Adrenal gland (tissue), 12 donors: ENCODE results near the gene FDPS. TPM values are rescaled to one million over a fixed set of nuclear protein-coding genes. Genes with fewer than 3 reads are reported as not detected.

ENCODE experiments used
- DNase-seq, 7 donors: peaks; one replicate each; pipeline ENCODE4 v3.0.0-alpha.2; 2019 to 2020
- H3K27ac ChIP-seq, 5 donors: fragments of 200-600 bp; sonication (generic) in 4 of 5; 1 replicate in 3 of 5; 2 replicates in 2 of 5; pipeline versions ENCODE4 v1.5.1 to v1.8.0; 2016 to 2020; ENCODE audit warnings: mild to moderate bottlenecking in 1 of 5
- H3K27me3 ChIP-seq: fragments of 200-600 bp; 2 replicates; pipeline ENCODE4 v1.8.0; 2021
- H3K36me3 ChIP-seq, 2 donors: fragments of 200-600 bp; replicated peaks in 1 of 2; 1 replicate in 1 of 2; 2 replicates in 1 of 2; pipeline versions ENCODE4 v1.5.1 to v1.8.0; 2018 to 2022
- H3K4me1 ChIP-seq, 2 donors: fragments of 200-600 bp; replicated peaks in 1 of 2; 1 replicate in 1 of 2; 2 replicates in 1 of 2; pipeline versions ENCODE4 v1.5.1 to v1.8.0; 2018 to 2021
- H3K4me3 ChIP-seq, 4 donors: fragments of 200-600 bp; sonication (generic) in 3 of 4; one replicate each; pipeline ENCODE4 v1.5.1; 2016 to 2018
- H3K9me3 ChIP-seq, 3 donors: fragments of 200-600 bp; sonication (generic) in 1 of 3; replicated peaks in 1 of 3; 1 replicate in 2 of 3; 2 replicates in 1 of 3; pipeline versions ENCODE4 v1.5.1 to v1.8.0; 2016 to 2021
- POLR2A ChIP-seq, 2 donors: fragments of 450-650 bp; IDR thresholded peaks; one replicate each; pipeline ENCODE4 v1.6.1; 2017; ENCODE audit warnings: antibody characterized with exemption in 2 of 2, mild to moderate bottlenecking in 2 of 2, moderate library complexity in 1 of 2
- WGBS, 4 donors: extraction: QIAGEN DNeasy Blood & Tissue Kit in 2 of 4; methylation state at CpG; one replicate each; pipeline versions ENCODE4 v1.1.5 to v1.1.7; 2013 to 2017; 5-methylcytosine and 5-hydroxymethylcytosine counted together
- intact Hi-C, 2 donors: fragments of 100-400 bp; cut with DNase I; formaldehyde crosslinking; loops; one replicate each; pipeline versions ENCODE4 v1.14.1 to v1.15.0; 2022 to 2023
- polyA plus RNA-seq, 3 donors: library from polyadenylated mRNA; stranded (reverse); fragments of 200-250 nt in 2 of 3; fragments of 350-450 nt in 1 of 3; fragmentation: Illumina TruSeq in 1 of 3; extraction: RNeasy Lipid Tissue Mini Kit (QIAGEN cat#74804) in 1 of 3; gene quantifications; one replicate each; pipeline ENCODE4 v1.2.3, GENCODE V29; 2013 to 2014
- total RNA-seq, 9 donors: library from RNA; depleted of rRNA in 4 of 9; stranded (reverse); fragments of >200 nt in 4 of 9; fragments of 120-200 nt in 1 of 9; fragmentation: NEBNext Ultra II Directional in 1 of 9; extraction: Animal tissue kit (Norgen Biotek cat#: 25700) in 1 of 9; gene quantifications; one replicate each; pipeline versions ENCODE4 v1.1.0 to v1.2.4, GENCODE V29; 2013 to 2023
- TF ChIP-seq, protein P1 (sequence below), 6 experiments: fragments of 450-650 bp in 4 of 6; fragments of 200-600 bp in 2 of 6; sonication (generic) in 1 of 6; IDR thresholded peaks; 1 replicate in 5 of 6; 2 replicates in 1 of 6; pipeline versions ENCODE4 v1.5.1 to v1.8.0; 2016 to 2021; ENCODE audit warnings: antibody characterized with exemption in 6 of 6, mild to moderate bottlenecking in 2 of 6, moderate library complexity in 1 of 6
- donor health status: healthy with polysubstance abuse.
- donor health status: Bipolar disorder and iron deficiency.
- donor health status: DM: yes; HTN: yes; CAD: no.
- donor health status: DM: no; HTN: no; CAD: no.
- donor health status: DM: no; HTN: no; CAD: no.
- donor health status: DM: yes; HTN: yes; CAD: no.

FDPS gene
- total and polyA plus RNA-seq, 12 donors: 107 to 2,334 (median 206) TPM

DNA sequence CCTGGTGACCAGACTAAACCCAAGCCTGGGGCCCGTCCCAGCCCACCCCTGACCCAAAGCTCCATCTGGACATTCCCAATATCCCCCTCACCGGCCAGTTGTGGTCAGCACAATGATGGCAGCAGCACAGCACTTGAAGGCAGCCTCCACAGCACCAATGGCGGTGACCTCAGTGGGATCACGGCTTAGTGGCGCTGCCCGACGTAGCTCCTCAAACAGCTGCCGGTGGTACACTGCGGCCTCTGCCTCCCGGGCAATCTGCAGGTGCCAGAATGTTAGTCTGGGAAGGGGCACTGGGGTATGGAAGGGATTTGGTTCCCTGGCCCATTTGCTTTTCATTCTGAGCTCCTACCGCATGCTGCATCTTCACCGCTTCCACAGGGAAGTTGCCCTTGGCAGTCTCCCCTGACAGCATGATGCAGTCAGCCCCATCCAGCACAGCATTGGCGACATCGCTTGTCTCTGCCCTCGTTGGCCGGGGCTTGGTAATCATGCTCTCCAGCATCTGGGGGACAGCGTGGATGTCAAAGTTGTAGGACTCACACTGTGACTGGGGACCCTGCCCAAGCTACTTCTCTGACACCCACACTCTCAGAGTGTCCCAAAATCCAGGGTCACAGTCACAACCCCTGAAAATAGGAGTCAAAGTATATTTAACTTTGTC is 15.4 kb upstream of the FDPS start:
- intact Hi-C loops: no loop called here

DNA sequence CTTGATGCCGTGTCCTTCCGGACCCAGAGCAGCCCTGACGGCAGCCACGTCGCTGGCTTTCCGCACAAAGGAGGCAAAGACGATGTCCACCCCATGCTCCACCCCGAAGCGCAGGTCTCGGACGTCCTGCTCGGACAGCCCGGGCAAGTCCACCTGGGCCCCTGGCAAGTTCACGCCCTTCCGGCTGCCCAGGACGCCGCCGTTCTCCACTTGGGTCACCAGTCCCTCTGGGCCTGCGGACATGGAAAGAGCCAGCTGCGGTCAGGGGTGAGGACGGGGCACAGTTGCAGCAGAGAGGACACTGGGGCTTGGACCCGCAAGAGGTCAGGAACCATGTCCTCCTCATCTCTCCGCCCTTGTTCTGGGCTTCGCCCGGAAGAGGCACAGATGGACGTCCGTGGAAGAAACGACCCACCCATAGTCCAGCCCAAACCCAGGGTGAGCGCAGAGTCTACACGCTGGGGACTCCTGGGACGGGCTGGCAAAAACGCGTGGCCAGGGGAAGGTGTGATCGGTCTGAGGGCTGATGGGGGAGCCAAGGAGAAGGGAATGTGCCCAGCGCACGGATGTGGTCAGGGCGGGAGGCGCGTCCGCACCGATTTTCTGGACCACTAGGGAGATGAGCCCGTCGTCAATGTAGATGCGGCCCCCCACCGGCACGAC is 14.0 kb upstream of the FDPS start:
- TF ChIP-seq POLR2A (IDR thresholded peaks at IDR 0.05): no peak
- TF ChIP-seq, protein P1, sequence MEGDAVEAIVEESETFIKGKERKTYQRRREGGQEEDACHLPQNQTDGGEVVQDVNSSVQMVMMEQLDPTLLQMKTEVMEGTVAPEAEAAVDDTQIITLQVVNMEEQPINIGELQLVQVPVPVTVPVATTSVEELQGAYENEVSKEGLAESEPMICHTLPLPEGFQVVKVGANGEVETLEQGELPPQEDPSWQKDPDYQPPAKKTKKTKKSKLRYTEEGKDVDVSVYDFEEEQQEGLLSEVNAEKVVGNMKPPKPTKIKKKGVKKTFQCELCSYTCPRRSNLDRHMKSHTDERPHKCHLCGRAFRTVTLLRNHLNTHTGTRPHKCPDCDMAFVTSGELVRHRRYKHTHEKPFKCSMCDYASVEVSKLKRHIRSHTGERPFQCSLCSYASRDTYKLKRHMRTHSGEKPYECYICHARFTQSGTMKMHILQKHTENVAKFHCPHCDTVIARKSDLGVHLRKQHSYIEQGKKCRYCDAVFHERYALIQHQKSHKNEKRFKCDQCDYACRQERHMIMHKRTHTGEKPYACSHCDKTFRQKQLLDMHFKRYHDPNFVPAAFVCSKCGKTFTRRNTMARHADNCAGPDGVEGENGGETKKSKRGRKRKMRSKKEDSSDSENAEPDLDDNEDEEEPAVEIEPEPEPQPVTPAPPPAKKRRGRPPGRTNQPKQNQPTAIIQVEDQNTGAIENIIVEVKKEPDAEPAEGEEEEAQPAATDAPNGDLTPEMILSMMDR (IDR thresholded peaks at IDR 0.05): no peak
- no peaks in the 10 kb centered on the region for H3K4me1 ChIP-seq
- DNase-seq: no peak
- H3K4me3 ChIP-seq: no peak overlapping the region
- 38 to 44% (median 38%) methylated on average over 19 to 46 of the region's 46 CpGs for WGBS, 4 donors
- intact Hi-C loops: no loop called here
- peaks cover 20% of the 10 kb centered on the region for H3K27me3 ChIP-seq
- H3K27ac ChIP-seq: no peak overlapping the region
- H3K36me3 ChIP-seq: no peaks in the 10 kb centered on the region
- H3K9me3 ChIP-seq: no peaks in the 10 kb centered on the region

More for the DNA sequence above, 15.4 kb upstream of the FDPS start:
- H3K27ac ChIP-seq: no peak overlapping the region
- WGBS, 4 donors: 82 to 92% (median 88%) methylated on average over 3 to 17 of the region's 17 CpGs
- H3K36me3 ChIP-seq: no peaks in the 10 kb centered on the region
- DNase-seq: no peak
- no peaks in the 10 kb centered on the region for H3K9me3 ChIP-seq
- H3K27me3 ChIP-seq: peaks cover 20% of the 10 kb centered on the region
- TF ChIP-seq, protein P1 (IDR thresholded peaks at IDR 0.05): no peak
- TF ChIP-seq POLR2A (IDR thresholded peaks at IDR 0.05): no peak
- no peaks in the 10 kb centered on the region for H3K4me1 ChIP-seq
- H3K4me3 ChIP-seq: no peak overlapping the region

DNA sequence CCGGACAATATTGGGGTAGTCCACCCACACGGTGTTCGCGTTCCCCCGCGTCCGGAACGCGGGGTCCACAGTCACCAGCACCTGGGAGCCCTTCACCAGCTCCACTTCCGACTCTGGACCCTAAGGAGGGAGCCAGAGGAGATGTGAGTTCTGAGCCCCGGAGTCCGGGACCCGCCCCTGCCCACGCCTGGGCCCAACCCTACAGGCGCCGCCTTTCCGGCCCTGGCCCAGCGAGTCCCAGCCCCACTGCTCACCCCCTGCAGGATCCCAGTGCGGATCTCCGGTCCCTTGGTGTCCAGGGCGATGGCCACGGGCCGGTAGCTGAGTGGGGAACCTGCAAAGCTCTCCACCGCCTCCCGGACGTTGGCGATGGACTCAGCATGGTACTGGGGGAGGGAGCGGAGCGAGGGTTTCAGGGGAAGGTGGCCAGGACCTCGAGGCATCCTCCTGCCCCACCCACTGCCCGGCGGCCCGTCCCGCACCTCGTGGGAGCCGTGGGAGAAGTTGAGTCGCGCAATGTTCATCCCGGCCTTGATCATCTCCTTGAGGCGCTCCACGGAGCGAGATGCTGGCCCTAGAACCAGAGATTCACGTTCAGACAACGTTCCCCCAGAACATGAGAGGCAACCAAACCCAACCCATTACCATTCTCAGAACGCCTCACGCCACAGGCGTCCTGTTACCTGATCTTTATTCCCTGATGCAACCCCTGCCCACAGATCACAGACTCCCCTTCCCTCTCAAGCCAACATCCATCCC is 13.3 kb upstream of the FDPS start:
- Histone ChIP-seq H3K27ac (no peak overlapping the region), H3K27me3 (peaks cover 20% of the 10 kb centered on the region), H3K36me3 (no peaks in the 10 kb centered on the region), H3K4me1 (no peaks in the 10 kb centered on the region), H3K9me3 (no peaks in the 10 kb centered on the region), H3K4me3 (no peak overlapping the region)
- no peak for DNase-seq
- TF ChIP-seq, protein P1 (IDR thresholded peaks at IDR 0.05): no peak
- no peak for TF ChIP-seq POLR2A (IDR thresholded peaks at IDR 0.05)
- intact Hi-C loops: no loop called here
- 15 to 33% (median 20%) methylated on average over 8 to 47 of the region's 47 CpGs for WGBS, 4 donors

DNA sequence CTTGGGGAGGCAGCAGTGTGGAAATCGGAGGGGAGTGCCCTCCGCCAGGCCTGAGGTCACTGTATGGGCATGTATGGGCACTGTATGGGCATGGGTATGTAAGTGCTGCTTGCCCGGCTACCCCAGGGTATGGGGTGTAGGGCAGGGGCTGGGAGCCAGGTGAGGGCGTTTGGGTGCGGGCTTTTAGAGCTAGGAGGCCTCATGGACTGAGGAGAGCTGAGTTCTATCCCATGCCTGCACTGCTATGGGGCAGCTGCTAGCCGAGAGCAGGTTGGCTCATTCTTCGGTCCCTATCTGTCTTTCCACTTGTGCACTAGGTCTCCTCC is 12.8 kb upstream of the FDPS start:
- H3K9me3 ChIP-seq: no peaks in the 10 kb centered on the region
- no peaks in the 10 kb centered on the region for H3K4me1 ChIP-seq
- H3K27me3 ChIP-seq: peaks cover 20% of the 10 kb centered on the region
- no peak overlapping the region for H3K27ac ChIP-seq
- H3K36me3 ChIP-seq: no peaks in the 10 kb centered on the region
- H3K4me3 ChIP-seq: no peak overlapping the region
- TF ChIP-seq, protein P1 (IDR thresholded peaks at IDR 0.05): no peak
- no peak for TF ChIP-seq POLR2A (IDR thresholded peaks at IDR 0.05)
- intact Hi-C loops: no loop called here
- 84 to 92% (median 90%) methylated on average over 6 to 7 of the region's 7 CpGs for WGBS, 4 donors
- no peak for DNase-seq
